Stimulated activated memory B cell treated with anti-CD40 and anti-IgM and Interleukin-4, amounts not matched to agents 10 μg/mL and 1 μg/mL and 100 μg/mL, for 72 hours (primary cell): ENCODE measurements around the gene GAS2L2.

Experiments used
- ATAC-seq: fragments of 150-1000 bp; cut with Tn5 transposase; 2 replicates; pipeline ENCODE4 v1.10.0; 2021
- H3K27ac Mint-ChIP-seq: one replicate; pipeline ENCODE4 v1.8.0; 2022; ENCODE audit warnings: mild to moderate bottlenecking, mixed read lengths
- H3K27me3 Mint-ChIP-seq: one replicate; pipeline ENCODE4 v1.8.0; 2022; ENCODE audit warnings: mixed read lengths
- H3K36me3 Mint-ChIP-seq: one replicate; pipeline ENCODE4 v1.8.0; 2022; ENCODE audit warnings: mixed read lengths
- H3K4me1 Mint-ChIP-seq: one replicate; pipeline ENCODE4 v1.8.0; 2022; ENCODE audit warnings: mixed read lengths
- H3K4me3 Mint-ChIP-seq: one replicate; pipeline ENCODE4 v1.8.0; 2022; ENCODE audit warnings: mild to moderate bottlenecking, moderate library complexity, mixed read lengths
- H3K9me3 Mint-ChIP-seq: one replicate; pipeline ENCODE4 v1.8.0; 2022; ENCODE audit warnings: mixed read lengths

Gene GAS2L2

GRCh38 chr17:35743626-35744328 lies 9.3 kb downstream of the GAS2L2 start:
- Mint-ChIP-seq H3K4me3 (no peak overlapping the region), H3K27ac (no peak overlapping the region), H3K36me3 (no peaks in the 10 kb centered on the region), H3K27me3 (peaks cover 79% of the 10 kb centered on the region), H3K4me1 (peaks cover 17% of the 10 kb centered on the region), H3K9me3 (no peaks in the 10 kb centered on the region)
- no peak for ATAC-seq

GRCh38 chr17:35742896-35743477 lies 10.1 kb downstream of the GAS2L2 start:
- H3K27me3 Mint-ChIP-seq = peaks cover 72% of the 10 kb centered on the region
- H3K27ac Mint-ChIP-seq = no peak overlapping the region
- peaks cover 17% of the 10 kb centered on the region for H3K4me1 Mint-ChIP-seq
- H3K36me3 Mint-ChIP-seq = no peaks in the 10 kb centered on the region
- no peak overlapping the region for H3K4me3 Mint-ChIP-seq
- no peak for ATAC-seq
- no peaks in the 10 kb centered on the region for H3K9me3 Mint-ChIP-seq

GRCh38 chr17:35742496-35742895 lies 10.5 kb downstream of the GAS2L2 start:
- Mint-ChIP-seq H3K27me3 (peaks cover 67% of the 10 kb centered on the region), H3K36me3 (no peaks in the 10 kb centered on the region), H3K9me3 (no peaks in the 10 kb centered on the region), H3K27ac (no peak overlapping the region), H3K4me3 (no peak overlapping the region), H3K4me1 (peaks cover 15% of the 10 kb centered on the region)
- no peak for ATAC-seq

- no peak overlapping the region for H3K27ac Mint-ChIP-seq
- H3K36me3 Mint-ChIP-seq = no peaks in the 10 kb centered on the region
- H3K27me3 Mint-ChIP-seq = peaks cover 58% of the 10 kb centered on the region
These were observed 11.8 kb downstream of the GAS2L2 start for GRCh38 chr17:35740997-35741931.

GRCh38 chr17:35740216-35740615 lies 12.8 kb downstream of the GAS2L2 start:
- H3K4me1 Mint-ChIP-seq = peaks cover 10% of the 10 kb centered on the region
- no peak overlapping the region for H3K27ac Mint-ChIP-seq
- H3K36me3 Mint-ChIP-seq = no peaks in the 10 kb centered on the region
- no peak overlapping the region for H3K4me3 Mint-ChIP-seq
- no peaks in the 10 kb centered on the region for H3K9me3 Mint-ChIP-seq
- H3K27me3 Mint-ChIP-seq = peaks cover 58% of the 10 kb centered on the region
- ATAC-seq = no peak

More at GRCh38 chr17:35740997-35741931, 11.8 kb downstream of the GAS2L2 start:
- no peaks in the 10 kb centered on the region for H3K9me3 Mint-ChIP-seq
- peak; percentile 2 for ATAC-seq
- peaks cover 10% of the 10 kb centered on the region for H3K4me1 Mint-ChIP-seq
- H3K4me3 Mint-ChIP-seq = no peak overlapping the region

GRCh38 chr17:35738519-35739133 lies 14.4 kb downstream of the GAS2L2 start:
- Mint-ChIP-seq H3K27me3 (peaks cover 45% of the 10 kb centered on the region), H3K27ac (no peak overlapping the region), H3K4me1 (peaks cover 10% of the 10 kb centered on the region), H3K4me3 (no peak overlapping the region), H3K9me3 (no peaks in the 10 kb centered on the region), H3K36me3 (no peaks in the 10 kb centered on the region)
- ATAC-seq = no peak

- peaks cover 2% of the 10 kb centered on the region for H3K4me1 Mint-ChIP-seq
- H3K4me3 Mint-ChIP-seq = no peak overlapping the region
- H3K27me3 Mint-ChIP-seq = peaks cover 24% of the 10 kb centered on the region
- no peak for ATAC-seq
- no peak overlapping the region for H3K27ac Mint-ChIP-seq
- no peaks in the 10 kb centered on the region for H3K36me3 Mint-ChIP-seq
- no peaks in the 10 kb centered on the region for H3K9me3 Mint-ChIP-seq
These were observed 16.8 kb downstream of the GAS2L2 start for GRCh38 chr17:35736236-35736635.

- Mint-ChIP-seq H3K9me3 (no peaks in the 10 kb centered on the region), H3K27me3 (peaks cover 20% of the 10 kb centered on the region), H3K4me3 (no peak overlapping the region), H3K27ac (no peak overlapping the region), H3K36me3 (no peaks in the 10 kb centered on the region), H3K4me1 (peaks cover 11% of the 10 kb centered on the region)
- no peak for ATAC-seq
These were observed 17.8 kb downstream of the GAS2L2 start for GRCh38 chr17:35735036-35735805.

- Mint-ChIP-seq H3K9me3 (no peaks in the 10 kb centered on the region), H3K36me3 (no peaks in the 10 kb centered on the region), H3K27ac (no peak overlapping the region), H3K4me3 (no peak overlapping the region), H3K27me3 (peaks cover 12% of the 10 kb centered on the region), H3K4me1 (peaks cover 11% of the 10 kb centered on the region)
- no peak for ATAC-seq
These were observed 18.6 kb downstream of the GAS2L2 start for GRCh38 chr17:35734396-35734795.

GRCh38 chr17:35733366-35733765 lies 19.7 kb downstream of the GAS2L2 start:
- H3K4me1 Mint-ChIP-seq = peaks cover 11% of the 10 kb centered on the region
- peaks cover 4% of the 10 kb centered on the region for H3K36me3 Mint-ChIP-seq
- no peak overlapping the region for H3K27ac Mint-ChIP-seq
- no peaks in the 10 kb centered on the region for H3K9me3 Mint-ChIP-seq
- H3K4me3 Mint-ChIP-seq = no peak overlapping the region
- ATAC-seq = no peak
- H3K27me3 Mint-ChIP-seq = peaks cover 9% of the 10 kb centered on the region

GRCh38 chr17:35732806-35733136 lies 20.3 kb downstream of the GAS2L2 start:
- Mint-ChIP-seq H3K4me1 (peaks cover 11% of the 10 kb centered on the region), H3K36me3 (peaks cover 10% of the 10 kb centered on the region), H3K27me3 (peaks cover 9% of the 10 kb centered on the region), H3K27ac (no peak overlapping the region), H3K9me3 (no peaks in the 10 kb centered on the region), H3K4me3 (no peak overlapping the region)
- no peak for ATAC-seq

GRCh38 chr17:35731917-35732805 lies 20.9 kb downstream of the GAS2L2 start:
- Mint-ChIP-seq H3K4me3 (no peak overlapping the region), H3K9me3 (no peaks in the 10 kb centered on the region), H3K27me3 (peaks cover 9% of the 10 kb centered on the region), H3K36me3 (peaks cover 14% of the 10 kb centered on the region), H3K27ac (no peak overlapping the region), H3K4me1 (peaks cover 11% of the 10 kb centered on the region)
- ATAC-seq = no peak

- H3K4me3 Mint-ChIP-seq = peak within 1 kb of the TSS; percentile 70
These were observed 21.7 kb downstream of the GAS2L2 start, which contains the start of gene RASL10B for GRCh38 chr17:35731239-35731916. Gene RASL10B, plus strand, starts transcription at chr17:35731639. Its CDS starts 3,546 bp downstream, at chr17:35735185.

More at GRCh38 chr17:35731239-35731916, 21.7 kb downstream of the GAS2L2 start, which contains the start of gene RASL10B:
- peaks cover 14% of the 10 kb centered on the region for H3K36me3 Mint-ChIP-seq
- peaks cover 9% of the 10 kb centered on the region for H3K27me3 Mint-ChIP-seq
- no peak within 1 kb of the TSS for H3K27ac Mint-ChIP-seq
- H3K4me1 Mint-ChIP-seq = peaks cover 11% of the 10 kb centered on the region
- no peaks in the 10 kb centered on the region for H3K9me3 Mint-ChIP-seq
- ATAC-seq = peak; percentile 59
